SIG-M5 (cell line): Measurements from ENCODE around the gene MYO18B.
"Not testable (repeated sequence)": the region's sequence is repeated elsewhere in the genome, so short reads cannot be mapped to it uniquely, and the experiment has no call there.

Experiments
- DNase-seq: peaks from one replicate; lab custom pipeline; 2025; lab: John Stamatoyannopoulos, UW

The MYO18B gene

GRCh38 chr22:25942115-25942855 is 200.3 kb downstream of the MYO18B start:
- DNase-seq, result no peak

GRCh38 chr22:25942856-25943411 is 200.9 kb downstream of the MYO18B start:
- DNase-seq, result no peak

- no peak for DNase-seq
These were observed 208.1 kb downstream of the MYO18B start for GRCh38 chr22:25950111-25950510.

DNA sequence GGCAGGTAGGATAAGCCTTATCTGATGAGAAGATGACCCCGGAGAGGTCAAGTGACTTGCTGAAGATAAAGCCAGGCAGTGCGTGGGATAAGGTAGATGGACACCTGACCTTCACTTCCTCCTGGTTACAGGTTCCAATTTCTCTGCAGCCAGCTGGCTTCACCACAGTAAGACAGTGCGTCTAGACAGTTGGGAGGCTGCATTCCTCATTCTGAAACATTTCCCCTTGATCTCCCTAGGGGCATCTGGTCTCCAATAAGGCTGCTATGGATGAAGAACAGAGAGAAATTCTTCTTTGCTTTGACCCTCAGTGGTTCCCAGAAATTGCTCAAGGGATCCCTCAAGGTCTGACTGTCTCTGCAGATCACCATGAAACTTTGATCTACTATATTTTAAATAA is 211.3 kb downstream of the MYO18B start:
- DNase-seq, result no peak

DNA sequence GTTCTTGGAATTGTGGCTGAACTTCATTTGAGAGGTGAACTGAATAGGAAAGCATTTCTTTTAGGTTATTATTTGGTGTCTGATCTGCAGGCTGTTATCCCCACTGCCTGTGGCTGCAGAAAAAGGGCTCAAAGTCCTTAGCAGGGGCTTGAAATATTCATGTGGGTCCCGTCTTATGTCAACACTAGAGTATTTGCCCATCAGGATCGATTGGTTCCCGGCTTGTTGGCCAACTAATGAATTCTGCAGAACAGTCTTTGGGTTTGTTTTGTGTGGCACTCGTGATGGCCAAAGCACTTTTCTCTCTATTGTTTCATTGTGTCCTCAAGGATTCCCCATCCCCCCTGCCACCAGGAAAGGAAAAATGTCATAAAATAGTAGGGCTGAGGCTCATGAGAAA is 211.9 kb downstream of the MYO18B start:
- DNase-seq, result no peak

DNA sequence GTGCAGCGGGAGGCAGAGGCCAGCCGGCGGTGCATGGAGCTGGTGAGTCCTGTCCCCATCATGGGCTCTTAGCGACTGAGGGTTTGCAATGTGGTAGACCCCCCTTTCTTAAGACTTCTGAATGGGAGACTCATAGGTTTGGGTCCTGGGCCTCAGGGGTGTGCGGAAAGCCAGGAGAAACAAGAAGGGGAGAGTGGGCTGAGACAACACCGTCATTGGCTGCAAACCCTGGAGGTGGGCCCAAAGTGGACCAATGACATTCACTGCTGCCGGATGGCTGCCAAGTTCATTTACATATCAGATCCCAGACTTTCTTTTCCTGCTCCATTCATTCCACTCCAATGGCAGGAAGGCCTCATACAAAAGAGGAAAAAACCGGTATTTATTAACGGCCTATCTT is 213.3 kb downstream of the MYO18B start:
- DNase-seq, result no peak

- no peak for DNase-seq
These were observed 214.8 kb downstream of the MYO18B start for GRCh38 chr22:25956801-25957200.

DNA sequence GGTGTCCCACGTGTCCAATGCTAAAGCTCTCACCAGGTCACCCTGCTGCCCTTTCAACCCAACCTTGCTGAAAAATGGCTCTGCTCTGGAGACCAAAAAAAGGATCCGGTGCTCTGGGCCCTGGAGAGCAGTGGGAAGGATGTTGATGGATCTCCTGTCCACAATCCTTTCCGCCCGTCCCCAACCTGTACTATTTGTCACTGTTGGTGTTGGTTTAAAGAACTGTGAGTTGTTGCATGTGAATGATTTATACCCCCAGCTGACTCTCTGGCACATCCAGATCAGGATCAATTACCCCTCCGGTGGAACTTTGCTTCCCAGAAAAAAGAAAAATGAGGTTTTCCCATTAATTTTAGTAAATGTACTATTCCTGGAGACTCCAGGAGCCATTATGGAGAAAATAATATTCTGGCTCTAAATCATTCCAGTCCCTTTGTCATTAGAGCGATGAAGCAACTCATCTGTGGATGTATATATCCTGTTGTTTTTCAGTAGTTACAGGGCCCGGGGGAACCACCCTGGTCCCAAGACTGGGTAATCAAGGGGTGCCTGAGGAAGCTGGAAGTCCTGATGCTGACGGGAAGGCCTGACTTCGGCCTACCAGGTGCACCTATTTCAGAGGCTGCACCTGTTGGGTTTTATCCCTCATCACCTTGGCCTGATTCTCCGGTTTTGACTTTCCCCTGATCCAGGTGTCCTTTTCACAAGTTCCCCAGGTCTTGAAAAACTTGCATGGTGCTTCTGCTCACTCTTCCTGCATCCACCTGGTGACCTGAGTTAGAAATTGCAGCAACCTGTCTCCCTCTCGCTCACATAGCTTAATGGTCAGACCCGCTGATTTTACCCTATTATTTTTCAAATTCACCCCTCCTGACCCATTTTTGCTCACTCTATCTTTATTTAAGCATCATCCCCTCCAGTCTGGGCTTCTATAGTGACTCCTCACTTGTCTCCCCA is 218.1 kb downstream of the MYO18B start:
- DNase-seq, result no peak

- no peak for DNase-seq
These were observed 219.7 kb downstream of the MYO18B start for GRCh38 chr22:25961699-25962098.

- no peak for DNase-seq
These were observed 220.7 kb downstream of the MYO18B start for GRCh38 chr22:25962711-25963110.

- no peak for DNase-seq
These were observed 223.2 kb downstream of the MYO18B start for GRCh38 chr22:25964961-25965730.

DNA sequence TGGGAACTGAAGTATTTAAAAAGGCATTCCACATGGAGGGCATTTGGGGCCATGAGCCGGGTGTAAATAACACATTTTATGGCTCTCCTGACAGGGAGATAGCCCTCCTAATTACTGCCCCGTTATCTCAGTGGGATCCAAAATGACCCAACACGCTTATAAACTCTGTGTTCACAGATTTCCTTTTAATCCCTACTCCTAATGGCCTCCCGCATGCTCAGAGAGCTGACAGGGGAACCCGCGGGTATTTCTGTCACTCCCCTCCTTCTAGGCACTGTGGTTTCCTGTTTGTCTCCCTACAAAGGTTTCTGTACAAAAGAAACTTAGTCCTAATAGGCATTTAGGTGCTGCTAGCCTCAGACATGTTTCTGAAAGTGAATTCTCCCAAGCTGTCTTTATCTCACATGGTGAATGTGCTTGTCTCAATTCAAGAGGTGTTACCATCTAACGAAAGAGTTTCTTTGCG is 224.5 kb downstream of the MYO18B start:
- no peak for DNase-seq

- DNase-seq, result no peak
These were observed 227.3 kb downstream of the MYO18B start for GRCh38 chr22:25969286-25969685.

DNA sequence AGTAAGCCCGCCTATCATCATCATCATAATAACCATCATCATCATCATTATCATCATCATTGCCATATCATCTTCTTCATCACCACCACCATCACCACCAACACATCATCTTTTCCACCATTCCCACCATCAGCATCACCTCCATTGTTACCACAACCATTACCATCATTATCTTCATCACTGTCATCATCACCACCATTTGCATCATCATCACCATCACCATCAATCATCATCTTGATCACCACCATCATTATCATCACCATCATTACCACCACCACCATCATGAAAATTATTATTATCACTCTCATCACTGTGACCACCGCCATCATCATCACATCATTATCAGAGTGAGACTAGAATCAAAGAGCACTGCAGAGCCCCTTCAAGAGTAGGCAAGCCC is 227.9 kb downstream of the MYO18B start:
- DNase-seq, result no peak

- no peak for DNase-seq
These were observed 228.5 kb downstream of the MYO18B start for GRCh38 chr22:25970374-25970911.

DNA sequence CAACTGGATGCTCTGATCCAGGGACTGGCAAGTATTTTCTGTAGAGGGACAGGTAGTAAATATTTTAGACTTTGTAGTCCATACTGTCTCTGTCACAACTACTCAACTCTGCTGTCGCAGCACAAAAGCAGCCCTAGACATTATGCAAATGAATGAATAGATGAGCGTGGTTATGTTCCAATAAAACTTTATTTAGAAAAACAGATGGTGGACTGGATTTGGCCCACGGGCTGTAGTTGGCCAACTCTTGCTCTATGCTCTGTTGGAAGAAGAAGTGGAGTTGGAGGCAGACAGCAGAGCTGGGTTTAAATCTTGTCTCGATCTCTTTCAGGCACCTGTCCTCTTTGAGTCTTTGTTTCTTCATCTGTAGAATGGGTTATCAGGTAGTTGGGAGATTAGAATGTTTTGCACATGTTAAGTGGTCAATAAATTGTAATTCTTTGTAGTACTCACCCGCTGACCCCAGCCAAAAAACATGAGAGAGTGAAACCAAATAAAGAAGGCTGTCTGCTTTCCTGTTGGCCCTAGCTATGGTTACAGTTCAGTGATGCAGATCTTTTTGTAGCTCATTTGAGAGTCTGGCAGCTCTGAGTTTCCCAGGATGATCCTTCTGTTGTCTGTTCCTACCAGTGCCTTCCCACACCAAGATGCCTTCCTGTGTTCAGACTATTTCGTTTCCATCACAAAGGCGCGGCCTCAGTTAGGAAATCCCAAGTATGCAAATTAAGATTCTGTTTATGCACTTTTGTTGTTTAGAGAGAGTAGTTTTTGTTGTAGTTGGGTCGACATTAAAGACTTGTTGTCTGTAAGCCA is 229.2 kb downstream of the MYO18B start:
- DNase-seq, result no peak

GRCh38 chr22:25972397-25972796 is 230.4 kb downstream of the MYO18B start:
- no peak for DNase-seq

DNA sequence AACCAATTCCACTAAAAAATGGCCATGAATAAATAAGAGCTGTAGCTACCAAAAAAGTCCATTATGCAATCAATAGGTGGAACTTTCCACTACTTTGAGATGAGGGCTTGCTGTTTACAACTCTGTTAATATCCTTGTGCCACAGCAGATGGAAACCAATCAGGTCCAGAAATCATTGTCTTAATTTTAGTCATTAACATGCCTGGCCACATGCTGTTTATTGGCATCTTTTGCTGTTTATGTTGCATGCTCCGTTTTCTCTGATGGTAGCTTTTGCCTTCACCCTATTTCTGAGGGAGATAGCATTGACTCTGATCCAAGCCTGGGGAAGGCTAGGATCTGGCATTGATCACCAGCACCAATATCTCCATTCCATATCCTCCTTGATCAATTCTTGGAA is 234.4 kb downstream of the MYO18B start:
- DNase-seq, result no peak

DNA sequence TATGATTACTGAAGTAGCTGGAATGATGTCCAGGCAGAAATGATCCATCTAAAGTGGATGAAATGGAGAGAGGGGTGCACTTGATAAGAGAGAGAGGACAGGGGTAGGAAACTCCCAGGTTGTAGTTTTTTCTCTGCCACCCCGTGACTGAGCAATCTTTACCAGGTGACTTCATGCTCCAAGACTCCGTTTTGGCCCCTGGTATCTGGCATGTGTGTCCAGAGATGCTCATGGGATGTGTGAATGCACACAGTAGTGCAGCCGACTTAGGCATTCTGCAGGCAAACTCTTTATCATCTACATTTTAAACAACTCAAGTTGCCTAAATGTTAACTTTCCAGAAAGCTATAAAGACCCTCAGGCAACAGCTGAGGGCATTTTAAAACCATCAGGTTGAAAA is 238.0 kb downstream of the MYO18B start:
- DNase-seq, result no peak

GRCh38 chr22:25984911-25985310 is 242.9 kb downstream of the MYO18B start:
- not testable (repeated sequence) for DNase-seq

DNA sequence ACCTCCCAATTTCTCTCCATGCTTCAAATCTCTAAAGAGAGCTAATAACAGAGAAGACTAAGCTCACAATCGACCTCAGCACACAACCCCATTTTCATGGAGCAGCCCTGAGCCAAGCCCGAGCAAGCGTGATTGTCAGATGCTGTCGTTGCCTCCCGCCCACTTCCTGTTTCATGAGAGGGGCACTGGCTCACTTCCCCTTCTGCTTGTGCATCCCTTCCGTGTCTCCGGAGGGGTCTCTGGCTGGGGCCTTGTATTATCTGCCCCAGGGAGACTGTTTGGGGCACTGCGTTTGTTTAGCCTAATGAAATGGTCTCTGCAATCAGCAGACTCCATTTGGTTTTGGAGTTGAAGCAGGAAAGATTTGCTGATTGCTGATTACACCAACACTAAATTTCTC is 246.0 kb downstream of the MYO18B start:
- no peak for DNase-seq
